Hindlimb muscle (tissue), 1 donor: ENCODE data around the gene FCGR1A. TPM values are rescaled to one million over a fixed set of nuclear protein-coding genes. Genes with fewer than 3 reads are reported as not detected.
A peak's percentile ranks its signal among the peaks of the same experiment; 100 is the strongest.
"Not testable (repeated sequence)": the region's sequence is repeated elsewhere in the genome, so short reads cannot be mapped to it uniquely, and the experiment has no call there.

Experiments
- DNase-seq: peaks from one replicate; pipeline ENCODE4 v3.0.0-alpha.2; 2013
- polyA plus RNA-seq: library from polyadenylated mRNA; unstranded; fragments of 120-200 nt; gene quantifications from one replicate; pipeline ENCODE4 v1.2.1, GENCODE V29; 2013; ENCODE audit not compliant: insufficient read length

Gene FCGR1A
- polyA plus RNA-seq, 1 donor, result 3.0 TPM

GRCh38 chr1:149778313-149778712 lies 4.2 kb upstream of the FCGR1A start:
- not testable (repeated sequence) for DNase-seq

GRCh38 chr1:149781413-149781984 lies 995 bp upstream of the FCGR1A start:
- DNase-seq, result not testable (repeated sequence)

- DNase-seq, result not testable (repeated sequence)
Observed at GRCh38 chr1:149783289-149783688, 795 bp downstream of the FCGR1A start.

GRCh38 chr1:149783868-149784267 lies 1.4 kb downstream of the FCGR1A start:
- DNase-seq, result not testable (repeated sequence)

GRCh38 chr1:149787688-149788451 lies 5.4 kb downstream of the FCGR1A start:
- not testable (repeated sequence) for DNase-seq

- peak; percentile 42 for DNase-seq
Observed at GRCh38 chr1:149792502-149792901, 10.0 kb downstream of the FCGR1A start.

- peak; percentile 58 for DNase-seq
Observed at GRCh38 chr1:149792912-149793515, 10.5 kb downstream of the FCGR1A start.

GRCh38 chr1:149793885-149794284 lies 11.4 kb downstream of the FCGR1A start:
- DNase-seq, result not testable (repeated sequence)

GRCh38 chr1:149801628-149802027 lies 19.1 kb downstream of the FCGR1A start:
- not testable (repeated sequence) for DNase-seq

- not testable (repeated sequence) for DNase-seq
Observed at GRCh38 chr1:149804417-149805080, 22.1 kb downstream of the FCGR1A start.

GRCh38 chr1:149810697-149811405 lies 28.4 kb downstream of the FCGR1A start:
- DNase-seq, result not testable (repeated sequence)

- DNase-seq, result not testable (repeated sequence)
Observed at GRCh38 chr1:149811514-149811889, 29.0 kb downstream of the FCGR1A start.

- DNase-seq, result peak; percentile 89
Observed at GRCh38 chr1:149811890-149812829, 29.7 kb downstream of the FCGR1A start.

GRCh38 chr1:149812893-149813801 lies 30.7 kb downstream of the FCGR1A start:
- peak; percentile 77 for DNase-seq

GRCh38 chr1:149820387-149820786 lies 37.9 kb downstream of the FCGR1A start:
- not testable (repeated sequence) for DNase-seq

- DNase-seq, result not testable (repeated sequence)
Observed at GRCh38 chr1:149826555-149826954, 44.1 kb downstream of the FCGR1A start.

- DNase-seq, result not testable (repeated sequence)
Observed at GRCh38 chr1:149831764-149832315, 49.3 kb downstream of the FCGR1A start.

- not testable (repeated sequence) for DNase-seq
Observed at GRCh38 chr1:149832316-149833126, 50.0 kb downstream of the FCGR1A start.

GRCh38 chr1:149833144-149833543 lies 50.6 kb downstream of the FCGR1A start:
- not testable (repeated sequence) for DNase-seq
